Epithelial cell of prostate (primary cell): ENCODE results near the gene ST3GAL6.

Source experiments
- DNase-seq: peaks from one replicate; pipeline ENCODE4 v3.0.0-alpha.2; 2011; ENCODE audit warnings: low read depth, low spot score
- H3K27ac ChIP-seq: fragments of 450-650 bp; 2 replicates; pipeline ENCODE4 v1.5.1; 2017; ENCODE audit warnings: mild to moderate bottlenecking

The ST3GAL6 gene

GRCh38 chr3:98763076-98763475 is at the start of gene ST3GAL6:
Gene ST3GAL6 (plus strand): TSS chr3:98763340. CDS start chr3:98768441, 5,101 bp downstream.
- DNase-seq, result no peak
- H3K27ac ChIP-seq, result no peak within 1 kb of the TSS

DNA sequence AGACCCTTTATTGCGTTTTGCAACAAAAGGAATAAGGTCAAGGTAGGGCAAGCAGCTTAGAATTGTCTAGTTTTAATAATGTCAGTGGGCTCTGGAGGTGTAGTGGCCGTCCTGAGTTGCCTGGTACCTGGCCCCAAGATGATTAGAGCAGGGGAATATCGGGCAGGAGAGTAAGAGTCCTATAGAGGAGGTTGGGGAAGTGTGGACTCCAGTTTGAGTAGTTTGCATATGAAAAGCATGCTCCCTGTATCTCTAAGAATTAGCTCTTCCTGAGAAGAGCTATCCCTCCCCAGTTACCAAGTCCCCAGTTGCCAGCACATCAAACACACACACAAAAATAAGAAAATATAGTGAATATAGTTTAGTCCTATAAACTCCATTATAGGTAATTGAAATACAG is 49.2 kb upstream of the ST3GAL6 start:
- H3K27ac ChIP-seq, result no peak overlapping the region
- no peak for DNase-seq

GRCh38 chr3:98717584-98717983 is 45.6 kb upstream of the ST3GAL6 start:
- no peak for DNase-seq
- H3K27ac ChIP-seq, result no peak overlapping the region

DNA sequence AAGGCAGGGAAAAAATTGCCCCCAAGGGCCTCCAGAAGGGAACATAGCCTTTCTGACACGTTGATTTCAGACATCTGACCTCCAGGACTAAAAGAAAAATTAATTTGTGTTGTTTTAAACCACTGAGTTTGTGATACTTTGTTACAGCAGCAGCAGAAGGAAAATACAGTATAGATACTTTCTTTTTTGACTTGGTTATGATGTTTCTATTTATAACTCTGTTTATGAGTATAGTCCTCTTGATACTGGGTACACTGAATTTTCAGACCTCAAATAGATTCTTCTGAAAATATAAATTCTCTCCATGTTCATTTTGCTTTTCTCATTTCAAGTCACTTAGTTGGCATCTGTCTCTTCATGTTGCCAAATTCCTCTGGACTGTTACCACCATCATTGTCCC is 44.4 kb upstream of the ST3GAL6 start:
- no peak overlapping the region for H3K27ac ChIP-seq

GRCh38 chr3:98721776-98722175 is 41.4 kb upstream of the ST3GAL6 start:
- DNase-seq, result no peak
- no peak overlapping the region for H3K27ac ChIP-seq

More for the DNA sequence above, 44.4 kb upstream of the ST3GAL6 start:
- no peak for DNase-seq

GRCh38 chr3:98722389-98722788 is 40.8 kb upstream of the ST3GAL6 start:
- no peak overlapping the region for H3K27ac ChIP-seq
- DNase-seq, result no peak

GRCh38 chr3:98725352-98725751 is 37.8 kb upstream of the ST3GAL6 start:
- no peak for DNase-seq
- no peak overlapping the region for H3K27ac ChIP-seq

DNA sequence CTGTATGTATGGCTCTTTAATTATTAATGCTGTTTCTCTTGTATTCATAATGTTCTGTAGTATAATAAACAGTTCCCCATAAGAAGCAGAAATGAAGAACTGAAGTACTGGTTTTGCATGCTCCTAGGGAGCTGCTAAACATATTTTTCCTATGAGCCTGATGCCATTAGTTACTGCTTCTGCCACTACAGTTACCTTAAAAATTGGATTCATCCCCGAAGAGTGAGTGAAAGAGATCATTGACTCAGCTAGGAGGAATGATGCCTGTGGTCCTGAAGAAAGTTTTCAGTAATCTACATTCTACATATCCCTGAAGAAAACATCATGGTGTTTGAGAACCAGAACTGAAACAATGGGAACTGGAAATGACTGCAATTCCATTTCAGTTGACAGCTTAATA is 37.1 kb upstream of the ST3GAL6 start:
- no peak overlapping the region for H3K27ac ChIP-seq
- DNase-seq, result no peak

DNA sequence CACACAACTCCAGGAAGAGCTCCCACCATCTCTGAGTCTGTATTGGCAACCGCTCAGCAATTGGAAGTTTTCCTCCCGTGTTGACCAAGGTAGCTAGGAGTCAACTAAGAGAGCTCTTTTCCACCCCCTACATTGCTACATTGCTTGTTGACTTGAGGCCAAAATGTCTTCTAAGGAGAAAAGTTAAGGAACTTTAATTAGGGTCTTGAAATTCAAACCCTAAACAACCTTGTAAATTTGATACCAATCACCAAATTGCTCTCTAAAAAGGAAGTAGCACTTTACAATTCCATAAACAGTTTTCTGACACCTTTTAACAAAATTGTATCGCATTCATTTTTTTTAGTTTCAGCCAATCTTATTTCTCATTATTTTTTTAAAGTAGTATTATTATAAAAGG is 35.5 kb upstream of the ST3GAL6 start:
- DNase-seq, result no peak
- no peak overlapping the region for H3K27ac ChIP-seq

DNA sequence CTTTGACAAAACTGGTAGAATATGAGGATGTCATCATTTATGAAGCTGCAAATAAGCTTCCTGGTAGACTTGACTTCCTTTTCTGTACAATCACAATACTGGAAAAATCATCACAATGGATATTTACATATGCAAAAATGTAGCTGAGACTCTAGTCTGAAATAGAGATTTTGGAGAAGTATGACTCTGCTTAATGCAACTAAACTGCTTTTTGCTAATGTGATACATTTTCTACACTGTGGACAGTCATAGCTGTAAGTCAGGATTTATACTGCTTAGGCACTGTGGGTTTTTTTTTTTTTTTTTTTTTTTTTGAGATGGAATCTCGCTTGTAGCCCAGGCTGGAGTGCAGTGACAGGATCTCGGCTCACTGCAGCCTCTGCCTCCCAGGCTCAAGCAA is 34.5 kb upstream of the ST3GAL6 start:
- DNase-seq, result no peak
- H3K27ac ChIP-seq, result no peak overlapping the region

DNA sequence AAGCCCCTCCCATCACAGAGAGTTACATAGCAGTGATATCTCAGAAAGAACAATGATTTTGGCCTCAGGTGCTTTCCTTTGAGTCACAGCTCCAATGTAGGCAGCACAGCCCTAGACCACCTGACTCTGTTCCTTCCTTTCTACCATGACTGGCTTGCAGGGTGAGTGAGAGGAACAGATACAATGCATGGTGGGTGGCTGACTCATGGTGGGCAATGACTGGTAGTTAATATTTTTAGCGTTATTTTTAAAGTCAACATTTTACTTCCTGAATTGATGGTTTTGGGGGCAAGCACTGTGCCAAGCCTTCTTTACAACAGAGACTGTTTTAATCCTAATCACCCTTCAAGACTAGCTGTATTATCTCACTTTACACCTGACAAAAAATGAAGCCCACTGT is 32.8 kb upstream of the ST3GAL6 start:
- peak; percentile 68 for DNase-seq
- H3K27ac ChIP-seq, result peak overlapping the region; percentile 21

- DNase-seq, result no peak
- peak overlapping the region; percentile 21 for H3K27ac ChIP-seq
These were observed 32.1 kb upstream of the ST3GAL6 start for GRCh38 chr3:98730886-98731537.

- peak overlapping the region; percentile 52 for H3K27ac ChIP-seq
- DNase-seq, result no peak
These were observed 31.3 kb upstream of the ST3GAL6 start for GRCh38 chr3:98731720-98732285.

DNA sequence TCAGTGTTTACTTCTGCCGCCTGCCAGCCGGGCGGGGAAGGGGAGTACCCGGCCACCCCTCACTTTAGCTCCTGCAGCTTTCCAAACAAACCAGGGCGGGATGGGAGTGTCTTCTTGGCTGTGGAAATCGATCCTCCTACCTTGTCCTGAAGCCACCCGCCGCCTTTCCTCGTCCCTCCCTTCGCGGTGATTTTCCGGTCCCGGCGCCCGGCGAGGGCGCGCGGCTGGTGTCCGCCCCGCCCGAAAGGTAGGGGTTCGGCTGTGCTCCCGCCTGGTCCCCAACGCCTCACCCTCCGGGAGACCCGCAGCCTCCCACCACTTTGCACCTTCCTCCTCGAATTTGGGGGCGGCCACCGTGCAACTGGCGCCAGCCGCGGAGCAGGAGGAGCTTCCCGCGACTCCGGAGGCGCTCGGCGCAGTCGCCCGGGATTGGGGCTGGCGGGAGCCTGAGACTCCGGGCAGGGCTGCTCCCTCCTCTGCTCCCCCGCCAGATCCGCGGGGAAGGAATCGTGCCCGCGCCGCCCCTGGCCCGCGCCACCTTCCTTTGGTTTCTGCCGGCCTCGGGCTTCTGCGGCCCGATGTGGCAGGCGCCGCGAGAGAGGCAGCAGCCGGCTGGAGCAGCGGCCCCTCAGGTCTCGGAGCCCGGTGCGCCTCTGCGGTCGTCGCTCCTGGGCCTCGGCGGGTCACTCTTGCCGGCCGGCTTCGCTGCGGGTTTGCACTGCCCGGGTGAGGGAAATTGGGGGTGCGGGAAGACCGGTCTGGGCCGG is 30.7 kb upstream of the ST3GAL6 start:
- peak overlapping the region; percentile 52 for H3K27ac ChIP-seq
- DNase-seq, result no peak

DNA sequence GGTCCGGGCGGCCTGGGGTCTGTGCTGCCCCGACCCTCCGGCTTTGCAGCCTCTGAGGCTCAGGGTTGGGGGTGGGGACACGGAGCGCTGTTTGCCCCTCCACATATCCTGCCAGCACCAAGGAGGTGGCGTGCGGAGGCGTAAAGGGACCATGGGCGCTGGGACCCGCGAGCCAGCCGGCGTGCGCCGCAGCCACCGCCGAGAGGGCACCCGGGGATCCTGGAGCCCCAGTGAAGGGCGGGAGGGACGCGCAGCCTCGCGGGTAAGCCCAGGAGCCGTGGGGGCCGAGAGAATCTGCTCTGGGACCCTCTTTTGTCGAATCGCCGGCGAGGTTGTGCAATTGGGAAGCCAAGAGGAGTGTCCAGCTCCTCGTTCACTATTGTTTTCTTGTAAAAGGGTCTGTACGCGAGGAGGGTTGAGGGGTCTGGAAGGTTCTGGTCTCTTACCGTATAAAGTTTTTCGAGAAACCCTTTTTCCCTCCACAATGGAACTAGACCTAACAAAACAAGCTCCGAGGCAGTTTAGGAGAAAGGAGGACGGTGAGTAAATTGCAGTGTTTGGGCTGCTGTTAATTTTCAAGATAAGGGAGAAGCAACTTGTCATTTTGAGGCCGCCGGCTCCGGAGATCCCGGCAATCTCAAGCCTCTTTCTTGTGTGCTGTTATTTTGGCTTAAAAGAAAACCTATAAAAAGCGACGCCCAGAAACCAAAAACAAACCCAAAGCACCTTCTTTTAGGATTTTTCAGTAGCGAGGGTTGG is 29.9 kb upstream of the ST3GAL6 start:
- H3K27ac ChIP-seq, result peak overlapping the region; percentile 52
- no peak for DNase-seq

GRCh38 chr3:98733812-98734281 is 29.3 kb upstream of the ST3GAL6 start:
- no peak for DNase-seq
- no peak overlapping the region for H3K27ac ChIP-seq

- DNase-seq, result no peak
- H3K27ac ChIP-seq, result no peak overlapping the region
These were observed 28.8 kb upstream of the ST3GAL6 start for GRCh38 chr3:98734306-98734705.

- DNase-seq, result no peak
- no peak overlapping the region for H3K27ac ChIP-seq
These were observed 28.4 kb upstream of the ST3GAL6 start for GRCh38 chr3:98734735-98735134.

GRCh38 chr3:98735296-98735695 is 27.8 kb upstream of the ST3GAL6 start:
- H3K27ac ChIP-seq, result no peak overlapping the region
- DNase-seq, result no peak

GRCh38 chr3:98735761-98736269 is 27.3 kb upstream of the ST3GAL6 start:
- no peak overlapping the region for H3K27ac ChIP-seq
- DNase-seq, result no peak
